NCI-H460 (cell line): ENCODE results near the gene ENTHD1. TPM values are rescaled to one million over a fixed set of nuclear protein-coding genes. Genes with fewer than 3 reads are reported as not detected.

Experiments
- DNase-seq: peaks from one replicate; pipeline ENCODE4 v3.0.0-alpha.2; 2016; ENCODE audit warnings: low read depth; ENCODE audit errors: extremely low read depth
- total RNA-seq: library from RNA; depleted of rRNA; stranded (reverse); fragments of >200 nt; shearing (Covaris generic); gene quantifications from 2 replicates; pipeline ENCODE4 v1.2.3, GENCODE V29; 2014

Gene ENTHD1
- total RNA-seq, 1 experiment from 2014 or later = not detected

GRCh38 chr22:39718921-39719475, 174.6 kb downstream of the ENTHD1 start:
- DNase-seq = no peak

DNA sequence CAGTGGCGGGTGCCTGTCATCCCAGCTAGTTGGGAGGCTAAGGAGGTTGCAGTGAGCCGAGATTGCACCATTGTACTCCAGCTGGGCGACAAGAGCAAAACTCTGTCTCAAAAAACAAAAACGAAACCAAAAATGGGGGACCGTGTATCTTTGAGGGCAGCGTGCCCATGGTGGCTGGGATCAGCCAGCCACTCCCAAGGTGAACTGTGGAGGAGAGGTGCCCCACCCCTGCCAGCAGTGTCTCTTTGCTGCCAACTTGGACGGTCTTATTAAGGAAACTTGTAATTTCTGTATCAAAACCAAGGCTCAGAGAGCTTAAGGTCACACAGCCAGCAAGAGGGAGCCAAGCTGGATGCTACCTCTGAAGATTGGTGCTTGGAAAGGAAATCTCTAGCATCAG, 175.4 kb downstream of the ENTHD1 start:
- DNase-seq = no peak

DNA sequence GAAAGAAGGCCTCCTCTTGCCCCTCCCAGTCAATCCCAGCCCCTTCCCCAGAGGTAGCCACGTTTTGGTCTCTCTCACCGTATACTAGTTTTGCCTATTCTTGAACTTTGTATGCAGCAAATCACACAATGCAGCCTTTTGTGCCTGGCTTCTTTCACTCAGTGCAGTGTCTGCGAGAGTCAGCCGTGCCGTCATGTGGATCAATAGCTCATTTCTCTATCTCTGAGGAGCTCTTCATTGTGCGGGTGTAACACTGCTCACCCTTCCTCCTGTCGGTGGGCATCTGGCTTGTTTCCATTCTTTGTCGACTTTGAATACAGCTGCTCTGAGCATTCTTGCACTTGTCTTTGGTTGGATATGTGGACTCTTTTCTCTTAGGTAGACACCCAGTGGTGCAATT, 176.5 kb downstream of the ENTHD1 start:
- no peak for DNase-seq

GRCh38 chr22:39716534-39716933, 177.0 kb downstream of the ENTHD1 start:
- no peak for DNase-seq

DNA sequence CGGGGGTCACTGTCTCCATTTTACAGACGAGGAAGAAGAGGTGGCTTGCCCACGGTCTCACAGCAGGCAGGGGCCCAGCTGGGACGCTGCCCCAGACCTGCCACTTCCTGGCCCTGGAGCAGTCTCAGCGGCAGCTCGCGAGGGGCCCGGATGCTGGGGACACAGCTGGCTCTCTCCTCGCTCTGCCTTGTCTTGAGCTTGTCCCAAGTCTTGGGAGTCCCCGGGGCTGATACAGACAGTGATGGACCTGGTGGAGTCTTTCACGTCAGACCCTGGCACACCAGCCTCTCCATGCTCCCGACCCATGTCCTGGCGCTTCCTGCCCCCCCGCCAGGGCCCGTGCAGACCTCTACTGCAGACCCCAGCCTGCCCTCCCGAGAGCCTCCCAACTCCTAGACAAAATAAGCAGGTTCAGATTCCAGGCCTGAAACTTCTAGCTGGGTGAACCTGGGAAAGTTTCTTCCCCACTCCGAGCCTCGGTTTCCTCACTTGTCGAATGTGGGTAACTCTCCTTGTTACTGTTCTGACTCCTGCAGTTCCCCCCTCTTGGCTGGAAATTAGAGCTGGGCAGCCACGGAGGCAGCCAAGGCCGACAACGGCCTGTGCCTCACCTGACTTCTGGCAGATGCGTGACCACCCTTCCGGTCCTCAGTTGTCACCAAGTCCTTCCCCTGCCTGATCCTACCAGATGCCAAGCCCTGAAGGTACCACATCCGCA, 177.6 kb downstream of the ENTHD1 start:
- no peak for DNase-seq

DNA sequence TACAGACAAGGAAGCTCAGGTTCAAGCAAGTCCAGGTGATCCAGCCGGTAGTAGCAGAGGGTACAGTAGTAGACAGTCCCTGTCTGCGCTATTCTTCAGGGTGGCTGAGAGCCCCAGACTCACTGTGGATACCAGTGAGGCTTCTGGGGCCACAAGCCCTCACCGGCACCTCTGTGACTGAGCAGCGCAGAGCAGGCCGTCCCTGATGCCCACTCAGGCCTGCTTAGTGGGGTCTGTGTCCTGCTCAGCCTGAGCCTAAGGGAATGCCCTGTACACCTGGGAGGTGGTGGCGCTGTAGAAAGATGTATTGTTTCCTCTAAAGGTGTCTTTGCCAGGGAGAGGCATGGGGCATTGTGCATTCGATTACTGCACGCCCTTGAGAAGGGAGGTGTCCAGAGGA, 179.2 kb downstream of the ENTHD1 start:
- DNase-seq = no peak

DNA sequence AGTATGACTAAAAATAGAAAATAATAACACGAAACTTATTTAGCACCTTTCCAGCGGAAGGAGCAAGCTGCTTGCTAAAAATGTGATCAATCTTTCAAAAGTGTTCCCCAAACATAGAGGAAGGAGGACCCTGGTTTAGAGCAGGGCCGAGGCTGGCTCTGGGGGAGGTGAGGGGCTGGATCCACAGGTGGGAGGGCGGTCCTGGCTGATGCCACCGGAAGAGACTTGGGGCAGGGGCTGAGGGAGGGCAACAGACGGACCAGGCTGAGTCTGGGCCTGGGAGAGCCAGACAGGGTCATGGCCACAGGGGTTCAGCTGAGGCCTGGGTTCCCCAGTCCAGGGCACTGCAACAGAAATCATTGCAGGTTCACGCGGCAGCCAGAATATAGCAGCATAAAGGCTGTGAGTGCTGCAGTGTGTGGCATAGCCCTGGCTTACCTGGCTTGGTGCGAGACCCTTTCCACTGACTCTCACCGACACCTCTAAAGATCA, 179.7 kb downstream of the ENTHD1 start:
- DNase-seq = no peak

GRCh38 chr22:39712751-39713525, 180.6 kb downstream of the ENTHD1 start:
- no peak for DNase-seq

DNA sequence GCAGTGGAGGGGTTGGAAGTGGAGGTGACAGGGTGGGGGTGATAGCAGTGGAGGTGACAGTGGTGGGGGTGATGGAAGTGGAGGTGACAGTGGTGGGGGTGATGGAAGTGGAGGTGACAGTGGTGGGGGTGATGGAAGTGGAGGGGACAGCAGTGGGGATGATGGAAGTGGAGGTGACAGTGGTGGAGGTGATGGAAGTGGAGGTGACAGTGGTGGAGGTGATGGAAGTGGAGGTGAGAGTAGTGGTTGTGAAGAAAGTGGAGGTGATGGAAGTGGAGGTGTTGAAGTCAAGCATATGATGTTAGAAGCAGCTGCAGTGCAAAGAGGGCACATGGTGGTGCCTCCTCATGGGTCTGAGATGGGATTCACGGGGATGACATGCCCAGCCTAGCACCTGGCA, 181.5 kb downstream of the ENTHD1 start:
- DNase-seq = no peak

GRCh38 chr22:39710380-39711150, 183.0 kb downstream of the ENTHD1 start:
- DNase-seq = no peak

DNA sequence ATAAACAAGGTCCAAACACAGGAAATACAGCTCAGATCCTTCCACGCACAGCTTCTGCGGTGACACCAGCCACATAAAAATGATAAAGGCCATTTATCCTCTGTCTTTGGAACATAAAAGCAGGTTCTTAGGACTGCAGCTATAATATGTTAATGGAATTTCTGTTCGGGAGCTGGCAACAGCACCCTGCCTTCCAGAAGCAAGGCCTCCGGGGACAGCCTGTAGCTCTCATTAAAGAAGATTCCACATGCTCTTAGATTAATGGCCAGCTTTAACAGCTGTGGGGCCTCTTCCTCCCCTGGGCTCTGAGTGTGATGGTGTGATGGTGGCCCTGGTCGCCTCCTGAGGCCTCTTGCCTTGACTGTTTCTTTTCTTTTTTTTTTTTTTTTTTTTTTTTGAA, 185.7 kb downstream of the ENTHD1 start:
- DNase-seq = no peak

DNA sequence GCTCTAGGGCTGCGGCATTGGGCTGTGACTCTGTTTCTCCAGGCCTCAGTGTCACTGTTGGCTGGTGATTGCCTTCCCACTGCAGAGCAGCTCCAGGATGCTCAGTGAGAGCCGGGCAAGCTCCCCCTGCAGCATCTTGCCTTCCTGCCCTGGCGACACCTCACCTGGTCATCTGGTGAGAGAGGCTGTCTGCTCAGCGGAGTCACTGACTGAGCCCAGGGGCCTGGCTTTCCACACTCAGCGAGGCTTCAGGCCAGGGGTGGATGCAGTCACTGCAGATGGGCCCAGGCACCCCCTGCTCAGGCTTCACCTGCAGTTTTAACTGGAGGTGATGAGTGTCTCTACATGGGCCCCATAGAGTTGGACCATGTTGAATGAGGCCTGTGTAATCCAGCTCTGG, 186.2 kb downstream of the ENTHD1 start:
- no peak for DNase-seq

DNA sequence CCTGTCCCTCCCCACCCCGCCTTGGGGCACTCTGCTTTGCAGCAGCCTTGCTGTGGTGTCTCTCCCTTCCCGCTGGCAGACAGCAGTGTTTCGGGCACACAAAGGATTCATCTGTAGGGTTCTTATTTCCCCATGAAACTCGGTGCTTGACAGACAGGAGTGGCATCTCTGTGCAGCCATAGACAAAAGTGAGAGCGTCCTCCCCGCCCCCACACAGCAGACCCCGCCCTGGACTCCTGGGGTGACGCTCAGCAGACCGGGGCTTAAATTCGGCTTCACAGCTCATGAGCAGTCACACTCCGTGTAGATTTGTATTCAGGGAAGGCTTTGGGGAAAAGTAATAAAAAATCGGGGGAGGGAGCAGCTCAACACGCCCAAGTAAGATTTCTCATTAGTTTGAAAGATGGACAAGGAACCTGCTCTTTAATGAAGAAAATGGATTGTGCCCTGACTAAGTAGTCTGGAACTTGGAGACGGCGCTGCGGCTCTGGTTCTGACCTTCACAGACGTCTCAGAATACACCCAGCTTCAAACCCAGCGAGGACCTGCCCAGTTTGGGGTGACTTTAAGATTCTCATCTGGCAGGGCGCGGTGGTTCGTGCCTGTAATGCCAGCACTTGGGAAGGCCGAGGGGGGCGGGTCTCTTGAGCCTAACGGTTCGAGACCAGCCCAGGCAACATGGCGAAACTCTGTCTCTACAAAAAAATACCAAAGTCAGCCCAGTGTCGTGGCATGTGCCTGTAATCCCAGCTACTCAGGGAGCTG, 187.0 kb downstream of the ENTHD1 start:
- DNase-seq = no peak

GRCh38 chr22:39705386-39705785, 188.2 kb downstream of the ENTHD1 start:
- no peak for DNase-seq

DNA sequence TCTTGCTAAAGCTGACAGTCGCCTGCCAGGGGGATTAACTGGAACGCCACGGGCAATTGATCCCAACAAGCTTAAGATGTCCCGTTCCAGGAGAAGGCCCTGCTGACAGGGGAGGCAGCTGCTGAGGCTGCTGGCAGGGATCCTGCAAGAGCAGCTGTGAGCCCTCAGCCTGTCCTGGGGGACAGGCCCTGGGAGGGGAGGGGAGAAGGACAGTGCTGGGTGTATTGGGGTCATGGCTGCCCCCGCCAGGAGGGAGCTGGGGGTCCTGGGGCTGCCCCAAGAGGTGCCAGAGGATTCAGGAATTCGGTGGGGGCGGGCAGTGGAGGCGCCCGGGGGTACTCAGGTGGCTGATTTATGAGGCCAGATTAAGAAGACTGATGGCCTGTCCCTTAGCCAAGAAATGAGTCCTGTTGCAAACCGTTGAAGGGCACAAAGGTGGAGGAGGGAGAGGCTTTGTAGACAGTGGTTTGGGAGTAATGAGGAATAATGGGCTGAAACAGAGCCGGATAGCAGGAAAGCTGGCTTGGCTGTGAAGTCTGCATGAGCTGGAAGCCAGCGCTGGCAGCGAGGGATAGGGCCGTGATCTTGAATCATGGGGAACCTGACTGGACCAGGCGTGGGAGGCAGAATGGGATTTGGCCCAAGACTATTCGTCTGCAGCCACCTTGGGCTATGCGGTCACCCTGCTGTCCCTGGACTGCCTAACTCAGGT, 189.5 kb downstream of the ENTHD1 start:
- DNase-seq = no peak

DNA sequence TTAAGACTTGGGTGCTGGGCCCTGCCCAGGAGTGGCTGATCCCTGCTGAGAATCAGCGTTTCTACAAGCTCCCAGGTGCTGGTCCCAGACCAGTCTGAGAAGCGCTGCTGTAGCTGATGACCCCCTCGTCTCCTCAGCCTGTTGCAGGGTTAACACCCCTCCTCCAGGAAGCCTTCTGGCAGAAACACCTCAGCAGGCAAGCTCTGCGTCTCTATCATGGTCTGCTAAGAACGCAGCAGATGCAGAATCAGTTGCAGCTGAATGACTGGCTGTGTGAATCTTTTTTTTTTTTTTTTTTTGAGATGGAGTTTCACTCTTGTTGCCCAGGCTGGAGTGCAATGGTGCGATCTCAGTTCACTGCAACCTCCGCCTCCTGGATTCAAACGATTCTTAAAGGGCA, 190.5 kb downstream of the ENTHD1 start:
- no peak for DNase-seq

DNA sequence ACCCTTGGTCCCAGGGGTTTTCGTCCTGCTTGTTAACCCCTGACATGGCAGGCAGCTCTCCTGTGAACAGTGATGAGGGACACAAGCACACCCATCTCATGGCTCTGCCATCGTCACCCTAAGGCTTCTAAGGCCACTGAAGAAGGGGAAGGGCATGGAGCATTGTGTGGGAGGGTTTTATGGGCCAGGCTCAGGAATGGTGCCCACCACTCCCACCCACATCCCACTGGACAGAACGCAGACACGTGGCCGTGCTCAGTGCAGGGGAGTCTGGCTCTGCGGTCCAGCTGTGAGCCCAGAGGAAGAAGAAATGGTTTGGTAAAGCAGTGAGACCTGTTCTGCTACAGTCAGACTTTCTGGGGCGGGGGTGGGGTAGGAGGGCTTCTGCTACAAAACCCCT, 193.0 kb downstream of the ENTHD1 start:
- no peak for DNase-seq

DNA sequence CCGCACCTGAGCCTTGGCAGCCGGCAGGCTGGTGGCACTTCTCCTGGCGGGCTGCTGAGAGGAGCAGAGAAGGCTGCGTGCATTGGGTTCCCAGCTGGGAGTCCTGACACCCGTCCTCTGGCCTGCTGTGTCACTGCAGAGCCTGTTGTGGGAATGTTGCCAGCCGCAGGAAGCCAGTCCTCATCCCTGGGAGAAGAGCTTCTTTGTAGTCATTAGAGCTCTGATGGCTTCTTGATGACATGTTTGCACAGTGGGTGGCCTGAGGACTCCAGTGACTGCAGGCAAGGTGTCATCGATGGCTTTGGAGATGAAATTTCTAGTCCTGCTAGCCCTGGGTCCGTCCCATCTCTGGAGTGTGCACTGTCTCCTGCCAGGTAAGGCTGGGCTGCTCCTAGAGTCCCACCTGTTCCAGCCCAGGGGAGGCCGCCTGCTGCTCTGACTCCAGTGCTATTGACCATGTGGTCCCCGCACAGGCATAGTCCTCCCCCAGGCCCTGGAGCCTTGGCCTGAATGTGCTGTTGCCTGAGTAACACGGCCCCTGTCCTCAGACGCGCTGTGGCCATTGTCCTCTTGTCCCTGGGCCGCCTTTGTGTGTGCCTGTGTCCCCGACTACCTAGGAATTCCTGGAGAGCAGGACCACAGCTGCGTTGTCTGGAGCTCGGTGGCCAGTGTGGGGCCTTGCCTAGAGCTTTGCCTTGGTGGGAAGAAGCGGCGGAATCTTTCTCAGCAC, 193.8 kb downstream of the ENTHD1 start:
- DNase-seq = no peak
